IMR-90 (cell line): ENCODE measurements around the gene MRPL32.
"Not testable (repeated sequence)": the region's sequence is repeated elsewhere in the genome, so short reads cannot be mapped to it uniquely, and the experiment has no call there.

Experiments used
- CEBPB ChIP-seq: IDR thresholded peaks from 2 replicates; pipeline ENCODE4 v1.6.1; 2012; ENCODE audit warnings: low read depth, low read length, improper control_type of control experiment
- FOS ChIP-seq: fragments of 150-350 bp; IDR thresholded peaks from 2 replicates; pipeline ENCODE4 v1.6.1; 2016; ENCODE audit warnings: low read depth, low read length
- TF ChIP-seq, protein P1 (sequence below): conservative IDR thresholded peaks from 2 replicates; pipeline ENCODE4 v1.5.1; 2012; ENCODE audit warnings: mild to moderate bottlenecking, low read depth, low read length, improper control_type of control experiment

DNA sequence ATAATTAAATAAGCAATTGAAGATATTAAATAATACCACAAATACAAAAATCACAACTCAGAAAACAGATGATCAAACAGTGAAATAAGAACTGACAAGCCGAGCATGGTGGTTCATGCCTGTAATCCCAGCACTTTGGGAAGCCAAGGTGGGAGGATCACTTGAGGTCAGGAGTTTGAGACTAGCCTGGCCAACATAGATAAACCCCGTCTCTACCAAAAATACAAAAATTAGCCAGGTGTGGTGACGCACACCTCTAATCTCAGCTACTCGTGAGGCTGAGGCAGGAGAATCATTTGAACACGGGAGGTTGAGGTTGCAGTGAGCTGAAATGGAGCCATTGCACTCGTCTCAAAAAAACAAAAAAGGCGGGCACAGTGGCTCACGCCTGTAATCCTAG lies 47.0 kb upstream of the MRPL32 start:
- TF ChIP-seq, protein P1, sequence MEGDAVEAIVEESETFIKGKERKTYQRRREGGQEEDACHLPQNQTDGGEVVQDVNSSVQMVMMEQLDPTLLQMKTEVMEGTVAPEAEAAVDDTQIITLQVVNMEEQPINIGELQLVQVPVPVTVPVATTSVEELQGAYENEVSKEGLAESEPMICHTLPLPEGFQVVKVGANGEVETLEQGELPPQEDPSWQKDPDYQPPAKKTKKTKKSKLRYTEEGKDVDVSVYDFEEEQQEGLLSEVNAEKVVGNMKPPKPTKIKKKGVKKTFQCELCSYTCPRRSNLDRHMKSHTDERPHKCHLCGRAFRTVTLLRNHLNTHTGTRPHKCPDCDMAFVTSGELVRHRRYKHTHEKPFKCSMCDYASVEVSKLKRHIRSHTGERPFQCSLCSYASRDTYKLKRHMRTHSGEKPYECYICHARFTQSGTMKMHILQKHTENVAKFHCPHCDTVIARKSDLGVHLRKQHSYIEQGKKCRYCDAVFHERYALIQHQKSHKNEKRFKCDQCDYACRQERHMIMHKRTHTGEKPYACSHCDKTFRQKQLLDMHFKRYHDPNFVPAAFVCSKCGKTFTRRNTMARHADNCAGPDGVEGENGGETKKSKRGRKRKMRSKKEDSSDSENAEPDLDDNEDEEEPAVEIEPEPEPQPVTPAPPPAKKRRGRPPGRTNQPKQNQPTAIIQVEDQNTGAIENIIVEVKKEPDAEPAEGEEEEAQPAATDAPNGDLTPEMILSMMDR, result not testable (repeated sequence)
- not testable (repeated sequence) for TF ChIP-seq CEBPB, FOS
